IMR-90 (cell line): ENCODE data around the gene IRX1. TPM values are rescaled to one million over a fixed set of nuclear protein-coding genes. Genes with fewer than 3 reads are reported as not detected.

Experiments
- ATAC-seq: fragments of 200-7000 bp; cut with Tn5 transposase; 2 replicates; pipeline ENCODE4 v1.9.1; 2020; ENCODE audit warnings: low read depth, mild to moderate bottlenecking, moderate library complexity
- BruUV-seq: library from RNA; stranded (reverse); fragments of 400-500 nt; replicated peaks from 2 replicates; lab custom pipeline; 2021; lab: Mats Ljungman, UMichigan
- CTCF ChIA-PET: fragments of 300-600 bp; formaldehyde crosslinking; extraction: SDS; loops from one replicate; lab custom pipeline; 2021; ENCODE audit warnings: antibody characterized with exemption; lab: Yijun Ruan, JAX
- POLR2A ChIA-PET: fragments of 300-600 bp; sonication (Branson Sonifier 250); formaldehyde crosslinking; loops from one replicate; lab custom pipeline; 2022; ENCODE audit warnings: antibody characterized with exemption; ENCODE audit not compliant: unreplicated experiment; lab: Charles Lee
- DNase-seq: peaks from one replicate; pipeline ENCODE4 v3.0.0; 2013
- H2AFZ ChIP-seq: replicated peaks from 2 replicates; pipeline ENCODE3; 2013; ENCODE audit warnings: low read length, mild to moderate bottlenecking; ENCODE audit not compliant: poor library complexity
- H2AK5ac ChIP-seq: 2 replicates; pipeline ENCODE4 v1.6.1; 2013; ENCODE audit warnings: low read depth, low read length, inconsistent platforms
- H2AK9ac ChIP-seq: replicated peaks from 2 replicates; pipeline ENCODE3; 2013; ENCODE audit warnings: mild to moderate bottlenecking, low read depth, low read length, moderate library complexity; ENCODE audit not compliant: poor library complexity
- H2BK120ac ChIP-seq: 2 replicates; pipeline ENCODE4 v1.6.1; 2013; ENCODE audit warnings: low read depth, low read length, inconsistent platforms
- H2BK15ac ChIP-seq: 3 replicates; pipeline ENCODE4 v1.6.1; 2013; ENCODE audit warnings: low read depth, low read length, inconsistent platforms
- H2BK20ac ChIP-seq: 2 replicates; pipeline ENCODE4 v1.6.1; 2013; ENCODE audit warnings: low read depth, mild to moderate bottlenecking, inconsistent platforms, low read length, moderate library complexity
- H2BK5ac ChIP-seq: 2 replicates; pipeline ENCODE4 v1.6.1; 2013; ENCODE audit warnings: mild to moderate bottlenecking, low read depth, low read length, inconsistent platforms; ENCODE audit not compliant: poor library complexity, severe bottlenecking
- H3K14ac ChIP-seq: replicated peaks from 2 replicates; pipeline ENCODE4 v1.6.1; 2013; ENCODE audit warnings: low read depth, low read length, inconsistent platforms
- H3K18ac ChIP-seq: 2 replicates; pipeline ENCODE4 v1.6.1; 2013; ENCODE audit warnings: low read depth, low read length, control low read depth
- H3K23ac ChIP-seq: 2 replicates; pipeline ENCODE4 v1.6.1; 2013; ENCODE audit warnings: low read depth, low read length, inconsistent platforms
- H3K27ac ChIP-seq: 2 replicates; pipeline ENCODE4 v1.5.1; 2013; ENCODE audit warnings: mild to moderate bottlenecking, control low read depth, low read length; ENCODE audit not compliant: insufficient read depth
- H3K27me3 ChIP-seq: 2 replicates; pipeline ENCODE4 v1.6.1; 2013; ENCODE audit warnings: low read length; ENCODE audit not compliant: control insufficient read depth, insufficient read depth
- H3K36me3 ChIP-seq: 2 replicates; pipeline ENCODE4 v1.6.1; 2013; ENCODE audit warnings: low read length, mixed read lengths; ENCODE audit not compliant: control insufficient read depth, insufficient read depth
- H3K4ac ChIP-seq: 2 replicates; pipeline ENCODE4 v1.6.1; 2013; ENCODE audit warnings: low read depth, low read length, inconsistent platforms
- H3K4me1 ChIP-seq: 2 replicates; pipeline ENCODE4 v1.6.1; 2013; ENCODE audit warnings: low read length, mixed read lengths; ENCODE audit not compliant: control insufficient read depth, insufficient read depth
- H3K4me2 ChIP-seq: 2 replicates; pipeline ENCODE4 v1.6.1; 2013; ENCODE audit warnings: low read depth, mild to moderate bottlenecking, control low read depth, low read length, moderate library complexity
- H3K4me3 ChIP-seq: 2 replicates; pipeline ENCODE4 v1.5.1; 2013; ENCODE audit warnings: low read depth, mild to moderate bottlenecking, control low read depth, low read length, moderate library complexity; ENCODE audit not compliant: insufficient read depth
- H3K56ac ChIP-seq: 2 replicates; pipeline ENCODE4 v1.6.1; 2013; ENCODE audit warnings: low read length, inconsistent platforms; ENCODE audit not compliant: insufficient read depth; ENCODE audit errors: extremely low read depth
- H3K79me1 ChIP-seq, 2 experiments: 2 replicates each; pipeline ENCODE4 v1.6.1; 2013; ENCODE audit warnings: low read length in 2 of 2, inconsistent platforms in 1 of 2, low read depth in 1 of 2
- H3K9ac ChIP-seq: 2 replicates; pipeline ENCODE4 v1.6.1; 2013; ENCODE audit warnings: low read depth, low read length, control low read depth
- H3K9me1 ChIP-seq: 2 replicates; pipeline ENCODE4 v1.6.1; 2013; ENCODE audit warnings: low read length, inconsistent platforms; ENCODE audit not compliant: insufficient read depth
- H3K9me3 ChIP-seq: 2 replicates; pipeline ENCODE4 v1.6.1; 2013; ENCODE audit warnings: low read length; ENCODE audit not compliant: control insufficient read depth, insufficient read depth
- H4K20me1 ChIP-seq: 2 replicates; pipeline ENCODE4 v1.6.1; 2013; ENCODE audit warnings: low read length, inconsistent platforms; ENCODE audit not compliant: insufficient read depth
- H4K5ac ChIP-seq: 2 replicates; pipeline ENCODE4 v1.6.1; 2013; ENCODE audit warnings: mild to moderate bottlenecking, low read depth, low read length, control low read depth
- H4K8ac ChIP-seq, 2 experiments: 2 replicates each; pipeline ENCODE4 v1.6.1; 2013; ENCODE audit warnings: low read depth in 2 of 2, low read length in 2 of 2, control low read depth in 1 of 2, inconsistent platforms in 1 of 2
- H4K91ac ChIP-seq: 2 replicates; pipeline ENCODE4 v1.6.1; 2013; ENCODE audit warnings: low read depth, low read length, inconsistent platforms; ENCODE audit not compliant: insufficient read depth
- BHLHE40 ChIP-seq: fragments of 150-350 bp; IDR thresholded peaks from 2 replicates; pipeline ENCODE4 v1.6.1; 2016; ENCODE audit warnings: mild to moderate bottlenecking, low read depth, low read length
- CEBPB ChIP-seq: IDR thresholded peaks from 2 replicates; pipeline ENCODE4 v1.6.1; 2012; ENCODE audit warnings: low read depth, low read length, improper control_type of control experiment
- CHD1 ChIP-seq: IDR thresholded peaks from 2 replicates; pipeline ENCODE4 v1.6.1; 2012; ENCODE audit warnings: low read depth, low read length, improper control_type of control experiment
- CTCF ChIP-seq: conservative IDR thresholded peaks from 2 replicates; pipeline ENCODE4 v1.5.1; 2012; ENCODE audit warnings: mild to moderate bottlenecking, low read depth, low read length, improper control_type of control experiment
- ELK1 ChIP-seq: fragments of 150-350 bp; IDR thresholded peaks from 2 replicates; pipeline ENCODE4 v1.6.1; 2016; ENCODE audit warnings: low read depth, mild to moderate bottlenecking, low read length, moderate library complexity, borderline replicate concordance
- FOS ChIP-seq: fragments of 150-350 bp; IDR thresholded peaks from 2 replicates; pipeline ENCODE4 v1.6.1; 2016; ENCODE audit warnings: low read depth, low read length
- MAFK ChIP-seq: IDR thresholded peaks from 2 replicates; pipeline ENCODE4 v1.6.1; 2012; ENCODE audit warnings: low read depth, low read length, improper control_type of control experiment
- MAZ ChIP-seq: IDR thresholded peaks from 2 replicates; pipeline ENCODE4 v1.6.1; 2012; ENCODE audit warnings: low read depth, mild to moderate bottlenecking, low read length, improper control_type of control experiment, moderate library complexity, borderline replicate concordance
- MXI1 ChIP-seq: IDR thresholded peaks from 2 replicates; pipeline ENCODE4 v1.6.1; 2012; ENCODE audit warnings: low read depth, mild to moderate bottlenecking, low read length, moderate library complexity, borderline replicate concordance
- NFE2L2 ChIP-seq: fragments of 150-350 bp; IDR thresholded peaks from 2 replicates; pipeline ENCODE4 v1.6.1; 2016; ENCODE audit warnings: low read depth, mild to moderate bottlenecking, low read length
- POLR2A ChIP-seq: IDR thresholded peaks from 2 replicates; pipeline ENCODE4 v1.6.1; 2012; ENCODE audit warnings: mild to moderate bottlenecking, low read depth, low read length
- RAD21 ChIP-seq: IDR thresholded peaks from 2 replicates; pipeline ENCODE4 v1.6.1; 2012; ENCODE audit warnings: low read length, improper control_type of control experiment
- RCOR1 ChIP-seq: IDR thresholded peaks from 2 replicates; pipeline ENCODE4 v1.6.1; 2012; ENCODE audit warnings: mild to moderate bottlenecking, low read length, improper control_type of control experiment; ENCODE audit not compliant: insufficient replicate concordance
- RFX5 ChIP-seq: IDR thresholded peaks from 2 replicates; pipeline ENCODE4 v1.8.0; 2012; ENCODE audit warnings: low read depth, mild to moderate bottlenecking, low read length, moderate library complexity
- SMC3 ChIP-seq: fragments of 150-350 bp; IDR thresholded peaks from 2 replicates; pipeline ENCODE4 v1.6.1; 2016; ENCODE audit warnings: low read depth, mild to moderate bottlenecking, antibody characterized with exemption, low read length, moderate library complexity
- USF2 ChIP-seq: fragments of 150-350 bp; IDR thresholded peaks from 2 replicates; pipeline ENCODE4 v1.6.1; 2017; ENCODE audit warnings: mild to moderate bottlenecking, antibody characterized with exemption, low read length, low read depth
- WGBS, 2 experiments: methylation state at CpG; one replicate each; pipeline versions ENCODE4 v1.1.5 to v1.1.7; 2013; ENCODE audit warnings: missing lambda C conversion rate in 2 of 2; ENCODE audit not compliant: insufficient read length in 1 of 2; ENCODE audit errors: extremely low coverage in 2 of 2; 5-methylcytosine and 5-hydroxymethylcytosine counted together
- dilution Hi-C: fragments of 300-500 bp; cut with HindIII; formaldehyde crosslinking; loops from one replicate; pipeline ENCODE4 v1.14.3; 2018; ENCODE audit warnings: low sequenced_read_pairs; ENCODE audit not compliant: unreplicated experiment
- in situ Hi-C: fragments of 300-500 bp; cut with MboI; formaldehyde crosslinking; loops from 3 replicates; pipeline ENCODE4 v1.14.3; 2019; ENCODE audit warnings: low sequenced_read_pairs, inconsistent platforms, mixed read lengths
- intact Hi-C: fragments of 100-400 bp; cut with micrococcal nuclease; formaldehyde crosslinking; loops from 2 replicates; pipeline ENCODE4 v1.10.0; 2022
- polyA plus RNA-seq, 3 experiments: library from polyadenylated mRNA; depleted of rRNA; stranded (reverse); fragments of >200 nt; gene quantifications; 2 replicates each; pipeline ENCODE4 v1.2.3, GENCODE V29; 2012; ENCODE audit warnings: low replicate concordance in 1 of 3
- total RNA-seq: library from RNA; depleted of rRNA; stranded (reverse); fragments of >200 nt; gene quantifications from 2 replicates; pipeline ENCODE4 v1.2.3, GENCODE V29; 2012

Gene IRX1
- total and polyA plus RNA-seq, 2 of the 4 experiments (the other 2 are of a cell fraction) = not detected

GRCh38 chr5:3596261-3596825 lies 711 bp downstream of the IRX1 start:
- ATAC-seq = no peak
- in situ Hi-C loops = no loop called here
- DNase-seq = no peak
- Histone ChIP-seq H3K79me1 (no peaks in the 10 kb centered on the region), H2BK15ac (no peak overlapping the region), H3K4me3 (no peak overlapping the region), H4K5ac (no peak overlapping the region), H2AK9ac (no peak overlapping the region), H3K4ac (no peak overlapping the region), H4K20me1 (no peaks in the 10 kb centered on the region), H2BK120ac (no peak overlapping the region), H3K4me2 (no peak overlapping the region), H3K36me3 (no peaks in the 10 kb centered on the region), H3K27me3 (peaks cover 67% of the 10 kb centered on the region), H2BK5ac (no peak overlapping the region), H3K18ac (no peak overlapping the region), H3K23ac (no peak overlapping the region), H2BK20ac (no peak overlapping the region), H2AK5ac (no peak overlapping the region), H4K8ac (no peak overlapping the region), H4K91ac (no peak overlapping the region), H3K14ac (no peak overlapping the region), H3K27ac (no peak overlapping the region), H2AFZ (no peak overlapping the region), H3K4me1 (no peaks in the 10 kb centered on the region), H3K56ac (no peak overlapping the region), H3K9me1 (no peaks in the 10 kb centered on the region), H3K9ac (no peak overlapping the region), H3K9me3 (no peaks in the 10 kb centered on the region)
- CTCF ChIA-PET = no interaction called here
- TF ChIP-seq RAD21 = no peak
- TF ChIP-seq CTCF = no peak
- TF ChIP-seq MXI1 = no peak
- TF ChIP-seq RCOR1 = no peak
- no peak for TF ChIP-seq NFE2L2
- TF ChIP-seq SMC3 = no peak
- TF ChIP-seq RFX5 = no peak
- TF ChIP-seq FOS = no peak
- TF ChIP-seq MAFK = no peak
- TF ChIP-seq BHLHE40 = no peak
- TF ChIP-seq CHD1 = no peak
- no peak for TF ChIP-seq USF2
- TF ChIP-seq POLR2A = no peak
- no peak for TF ChIP-seq CEBPB
- TF ChIP-seq MAZ = no peak
- no peak for TF ChIP-seq ELK1
- POLR2A ChIA-PET = no interaction called here
- intact Hi-C loops = no loop called here
- no TSS peak for BruUV-seq
- dilution Hi-C loops = no loop called here
- 5% methylated on average over 16 of the region's 63 CpGs; no CpG with 5 or more reads in 1 of the 2 experiments for WGBS, 2 experiments
